Right lobe of liver (tissue), 6 donors: ENCODE data around the gene PHF2. TPM values are rescaled to one million over a fixed set of nuclear protein-coding genes. Genes with fewer than 3 reads are reported as not detected.
A peak's percentile ranks its signal among the peaks of the same experiment; 100 is the strongest.

ENCODE experiments used
- ATAC-seq, 4 donors: fragments of 200-7000 bp; cut with Tn5 transposase; one replicate each; pipeline ENCODE4 v1.9.1; 2020; ENCODE audit warnings: mild to moderate bottlenecking in 4 of 4, moderate library complexity in 4 of 4
- DNase-seq, 3 donors: peaks; one replicate each; pipeline ENCODE4 v3.0.0-alpha.2; 2020
- H3K27ac ChIP-seq, 3 donors: fragments of 200-600 bp; one replicate each; pipeline ENCODE4 v1.8.0; 2022
- H3K27me3 ChIP-seq, 2 donors: fragments of 200-600 bp; one replicate each; pipeline ENCODE4 v1.8.0; 2022
- H3K36me3 ChIP-seq, 4 donors: fragments of 200-600 bp; sonication (generic) in 1 of 4; one replicate each; pipeline versions ENCODE4 v1.5.1 to v1.8.0; 2017 to 2022; ENCODE audit warnings: control low read depth in 1 of 4
- H3K4me1 ChIP-seq, 4 donors: fragments of 200-600 bp; sonication (generic) in 1 of 4; one replicate each; pipeline versions ENCODE4 v1.5.1 to v1.8.0; 2017 to 2022; ENCODE audit warnings: control low read depth in 1 of 4
- H3K4me3 ChIP-seq, 3 donors: fragments of 200-600 bp; one replicate each; pipeline ENCODE4 v1.8.0; 2022
- H3K9me3 ChIP-seq, 4 donors: fragments of 200-600 bp; sonication (generic) in 1 of 4; one replicate each; pipeline versions ENCODE4 v1.5.1 to v1.8.0; 2017 to 2022; ENCODE audit warnings: control low read depth in 1 of 4
- POLR2A ChIP-seq: fragments of 450-650 bp; IDR thresholded peaks from one replicate; pipeline ENCODE4 v1.6.1; 2017; ENCODE audit warnings: antibody characterized with exemption, mild to moderate bottlenecking
- WGBS: methylation state at CpG from one replicate; pipeline ENCODE4 v1.1.6; 2018; ENCODE audit warnings: low coverage, low lambda C conversion rate; ENCODE audit not compliant: insufficient coverage; ENCODE audit errors: missing lambda C conversion rate; 5-methylcytosine and 5-hydroxymethylcytosine counted together
- intact Hi-C, 2 donors: fragments of 100-400 bp; cut with DNase I; formaldehyde crosslinking; loops; one replicate each; pipeline versions ENCODE4 v1.11.2 to v1.14.1; 2022
- total RNA-seq, 6 experiments: library from RNA; depleted of rRNA in 2 of 6; stranded (reverse); fragments of >200 nt in 2 of 6; fragmentation: NEBNext Ultra II Directional in 3 of 6; extraction: Animal tissue kit (Norgen Biotek cat#: 25700) in 3 of 6; gene quantifications; one replicate each; pipeline versions ENCODE4 v1.1.0 to v1.2.4, GENCODE V29; 2016 to 2023
- TF ChIP-seq, protein P1 (sequence below), 4 donors: fragments of 200-600 bp in 3 of 4; fragments of 450-650 bp in 1 of 4; IDR thresholded peaks; one replicate each; pipeline versions ENCODE4 v1.5.1 to v1.8.0; 2016 to 2022; ENCODE audit warnings: antibody characterized with exemption in 4 of 4, mild to moderate bottlenecking in 2 of 4
- donor health status: DM: no; HTN: yes; CAD: no.
- donor health status: DM: no; HTN: no; CAD: no.
- donor health status: DM: no; HTN: no; CAD: no.
- donor health status: DM: no; HTN: yes; CAD: no.
- donor health status: DM: no; HTN: yes; CAD: no.

PHF2 gene
- total RNA-seq, 6 experiments from 2014 or later = 6.3 to 8.5 (median 6.8) TPM

DNA sequence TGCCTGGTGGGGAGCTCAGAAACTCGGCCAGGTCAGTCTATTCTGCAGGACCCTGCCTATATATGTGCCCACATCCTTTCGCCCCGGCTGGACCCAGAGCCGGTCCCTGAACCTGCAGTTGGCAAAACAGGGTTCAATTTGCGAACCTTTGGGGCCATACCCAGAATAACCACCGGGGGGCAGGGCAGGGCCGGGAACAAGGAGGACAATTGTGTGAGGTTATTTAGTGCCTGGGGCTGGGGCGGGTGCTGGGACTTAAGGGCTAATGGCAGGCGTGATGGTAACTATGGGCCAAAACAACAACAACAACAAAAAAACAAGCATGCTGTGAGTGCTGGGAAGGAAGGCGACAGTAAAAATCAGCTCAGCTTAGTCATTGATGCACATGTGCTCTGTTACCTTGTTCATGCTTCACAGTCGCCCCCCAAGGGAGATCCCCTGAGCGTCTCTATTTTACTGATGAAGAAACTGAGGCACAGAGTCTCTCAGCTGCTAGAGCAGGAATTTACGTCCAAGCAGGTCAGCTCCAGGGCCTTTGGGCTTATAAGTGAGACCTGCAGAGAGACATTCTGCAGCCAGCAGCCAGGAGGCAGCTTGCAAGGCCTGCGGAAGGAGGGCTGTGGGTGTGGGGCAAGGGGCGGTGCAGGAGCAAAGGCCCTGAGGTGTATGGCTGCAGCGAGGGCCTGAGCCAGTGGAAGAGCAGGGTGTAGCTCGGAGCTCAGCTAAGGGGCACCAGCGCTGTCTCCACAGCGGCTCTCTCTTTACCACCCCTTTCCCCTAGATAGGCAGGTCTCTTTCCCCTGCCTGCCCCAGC lies 106.0 kb downstream of the PHF2 start:
- DNase-seq = peak; percentile 53 to 72 (median 70)
- Histone ChIP-seq H3K27ac (no peak overlapping the region), H3K9me3 (no peaks in the 10 kb centered on the region), H3K27me3 (no peaks in the 10 kb centered on the region), H3K36me3 (peaks cover 0 to 3% (median 0%) of the 10 kb centered on the region in 4 donors), H3K4me1 (peaks cover 0 to 10% (median 0%) of the 10 kb centered on the region in 4 donors), H3K4me3 (no peak overlapping the region)
- TF ChIP-seq, protein P1, sequence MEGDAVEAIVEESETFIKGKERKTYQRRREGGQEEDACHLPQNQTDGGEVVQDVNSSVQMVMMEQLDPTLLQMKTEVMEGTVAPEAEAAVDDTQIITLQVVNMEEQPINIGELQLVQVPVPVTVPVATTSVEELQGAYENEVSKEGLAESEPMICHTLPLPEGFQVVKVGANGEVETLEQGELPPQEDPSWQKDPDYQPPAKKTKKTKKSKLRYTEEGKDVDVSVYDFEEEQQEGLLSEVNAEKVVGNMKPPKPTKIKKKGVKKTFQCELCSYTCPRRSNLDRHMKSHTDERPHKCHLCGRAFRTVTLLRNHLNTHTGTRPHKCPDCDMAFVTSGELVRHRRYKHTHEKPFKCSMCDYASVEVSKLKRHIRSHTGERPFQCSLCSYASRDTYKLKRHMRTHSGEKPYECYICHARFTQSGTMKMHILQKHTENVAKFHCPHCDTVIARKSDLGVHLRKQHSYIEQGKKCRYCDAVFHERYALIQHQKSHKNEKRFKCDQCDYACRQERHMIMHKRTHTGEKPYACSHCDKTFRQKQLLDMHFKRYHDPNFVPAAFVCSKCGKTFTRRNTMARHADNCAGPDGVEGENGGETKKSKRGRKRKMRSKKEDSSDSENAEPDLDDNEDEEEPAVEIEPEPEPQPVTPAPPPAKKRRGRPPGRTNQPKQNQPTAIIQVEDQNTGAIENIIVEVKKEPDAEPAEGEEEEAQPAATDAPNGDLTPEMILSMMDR (IDR thresholded peaks at IDR 0.05) = peak; percentile 71 to 83 (median 76)
- TF ChIP-seq POLR2A = no peak
- intact Hi-C loops = loop anchor here (5.0 kb wide), 1 partner anchor 280 kb away; no protein-coding TSS in a partner anchor
- 26% methylated on average over 17 of the region's 19 CpGs for WGBS
- peak; percentile 71 to 85 (median 82) for ATAC-seq

DNA sequence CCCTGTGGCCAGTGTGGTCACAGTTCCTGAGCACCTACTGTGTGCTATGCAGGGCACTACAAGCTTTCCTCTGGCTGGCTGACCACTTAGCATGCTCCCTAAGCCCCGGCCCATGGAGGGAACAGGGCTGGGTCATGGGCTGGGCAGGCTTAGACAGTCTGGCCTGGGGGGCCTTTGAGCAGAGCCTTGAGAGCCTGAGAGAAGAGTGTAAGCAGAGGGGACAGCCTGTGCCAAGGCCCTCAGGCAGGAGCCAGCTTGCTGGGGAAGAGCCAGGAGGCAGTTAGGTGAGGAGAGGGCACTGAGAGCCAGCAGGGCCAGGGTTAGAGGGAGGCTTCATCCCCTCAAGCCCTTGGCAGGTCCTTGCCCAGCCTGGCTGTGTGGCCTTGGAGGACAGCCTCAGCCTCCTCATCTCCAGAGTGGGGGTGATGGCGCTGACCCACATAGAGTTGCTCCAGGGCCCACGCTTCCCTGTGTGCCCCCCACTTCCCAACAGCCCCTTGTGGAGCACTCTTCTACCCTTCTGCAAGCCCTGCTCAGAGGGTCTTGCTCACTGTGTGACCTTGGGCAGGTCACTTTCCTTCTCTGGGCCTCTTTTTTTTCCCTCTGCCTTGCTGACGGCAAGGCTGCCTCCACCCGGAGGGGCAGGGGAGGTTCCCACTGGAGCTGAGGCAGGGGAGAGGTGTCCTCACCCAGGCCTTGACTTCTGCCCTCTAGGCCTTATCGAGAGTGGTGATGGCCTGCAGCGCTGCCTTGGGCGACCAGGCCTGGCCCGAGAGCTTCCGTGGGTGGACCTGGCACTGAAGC lies 107.1 kb downstream of the PHF2 start:
- ATAC-seq = no peak

GRCh38 chr9:93684161-93684765 lies 107.9 kb downstream of the PHF2 start:
- H3K27me3 ChIP-seq = no peaks in the 10 kb centered on the region
- ATAC-seq (no peak), DNase-seq (no peak)
- no peak overlapping the region for H3K27ac ChIP-seq
- no peak overlapping the region for H3K4me3 ChIP-seq
- 79% methylated on average over 15 of the region's 20 CpGs for WGBS
- no peak for TF ChIP-seq POLR2A
- intact Hi-C loops = loop anchor here (5.0 kb wide), 1 partner anchor 278 kb away; no protein-coding TSS in a partner anchor
- peaks cover 0 to 5% (median 0%) of the 10 kb centered on the region in 4 donors for H3K9me3 ChIP-seq
- H3K36me3 ChIP-seq = no peaks in the 10 kb centered on the region
- H3K4me1 ChIP-seq = peaks cover 0 to 10% (median 0%) of the 10 kb centered on the region in 4 donors

More for the DNA sequence above, 107.1 kb downstream of the PHF2 start:
- H3K4me1 ChIP-seq = peaks cover 0 to 10% (median 0%) of the 10 kb centered on the region in 4 donors
- intact Hi-C loops = loop anchor here (5.0 kb wide), 1 partner anchor 279 kb away; no protein-coding TSS in a partner anchor
- peaks cover 0 to 3% (median 0%) of the 10 kb centered on the region in 4 donors for H3K9me3 ChIP-seq
- 80% methylated on average over 1 of the region's 10 CpGs for WGBS
- H3K36me3 ChIP-seq = no peaks in the 10 kb centered on the region
- H3K4me3 ChIP-seq = no peak overlapping the region
- TF ChIP-seq POLR2A = no peak
- TF ChIP-seq, protein P1 (IDR thresholded peaks at IDR 0.05) = no peak
- H3K27ac ChIP-seq = no peak overlapping the region
- peak in 1 of 3 donors; percentile 43 for DNase-seq
- no peaks in the 10 kb centered on the region for H3K27me3 ChIP-seq

GRCh38 chr9:93684806-93685543 lies 108.6 kb downstream of the PHF2 start:
- no peak overlapping the region for H3K4me3 ChIP-seq
- no peak for DNase-seq
- TF ChIP-seq, protein P1 (IDR thresholded peaks at IDR 0.05) = no peak
- TF ChIP-seq POLR2A = no peak
- no peak overlapping the region for H3K27ac ChIP-seq
- intact Hi-C loops = loop anchor here (5.0 kb wide), 1 partner anchor 277 kb away; no protein-coding TSS in a partner anchor
- H3K27me3 ChIP-seq = no peaks in the 10 kb centered on the region
- no peak for ATAC-seq
- peaks cover 0 to 10% (median 0%) of the 10 kb centered on the region in 4 donors for H3K4me1 ChIP-seq
- peaks cover 0 to 5% (median 0%) of the 10 kb centered on the region in 4 donors for H3K9me3 ChIP-seq
- WGBS = 36% methylated on average over 6 of the region's 11 CpGs
- no peaks in the 10 kb centered on the region for H3K36me3 ChIP-seq
